Stomach smooth muscle (tissue), 2 donors: ENCODE data around the gene CHRNB4.

Source experiments
- H3K27ac ChIP-seq: one replicate; pipeline ENCODE4 v1.7.0; 2013; ENCODE audit warnings: mild to moderate bottlenecking, low read length, inconsistent platforms
- H3K27me3 ChIP-seq, 2 donors: one replicate each; pipeline ENCODE4 v1.7.0; 2013; ENCODE audit warnings: low read length in 2 of 2; ENCODE audit not compliant: insufficient read depth in 2 of 2, control insufficient read depth in 1 of 2
- H3K36me3 ChIP-seq, 2 donors: one replicate each; pipeline ENCODE4 v1.7.0; 2013; ENCODE audit warnings: low read length in 2 of 2; ENCODE audit not compliant: control insufficient read depth in 2 of 2, insufficient read depth in 2 of 2
- H3K4me1 ChIP-seq: one replicate; pipeline ENCODE4 v1.7.0; 2013; ENCODE audit warnings: low read length; ENCODE audit not compliant: control insufficient read depth, insufficient read depth
- H3K4me3 ChIP-seq, 2 donors: one replicate each; pipeline ENCODE4 v1.7.0; 2013; ENCODE audit warnings: low read length in 2 of 2
- H3K9ac ChIP-seq, 2 donors: one replicate each; pipeline ENCODE4 v1.7.0; 2013; ENCODE audit warnings: low read length in 2 of 2, mild to moderate bottlenecking in 1 of 2
- H3K9me3 ChIP-seq, 2 donors: one replicate each; pipeline ENCODE4 v1.7.0; 2013; ENCODE audit warnings: low read length in 2 of 2; ENCODE audit not compliant: control insufficient read depth in 2 of 2
- donor health status: healthy.
- donor health status: Pancreatic carcinoma.

Gene CHRNB4

DNA sequence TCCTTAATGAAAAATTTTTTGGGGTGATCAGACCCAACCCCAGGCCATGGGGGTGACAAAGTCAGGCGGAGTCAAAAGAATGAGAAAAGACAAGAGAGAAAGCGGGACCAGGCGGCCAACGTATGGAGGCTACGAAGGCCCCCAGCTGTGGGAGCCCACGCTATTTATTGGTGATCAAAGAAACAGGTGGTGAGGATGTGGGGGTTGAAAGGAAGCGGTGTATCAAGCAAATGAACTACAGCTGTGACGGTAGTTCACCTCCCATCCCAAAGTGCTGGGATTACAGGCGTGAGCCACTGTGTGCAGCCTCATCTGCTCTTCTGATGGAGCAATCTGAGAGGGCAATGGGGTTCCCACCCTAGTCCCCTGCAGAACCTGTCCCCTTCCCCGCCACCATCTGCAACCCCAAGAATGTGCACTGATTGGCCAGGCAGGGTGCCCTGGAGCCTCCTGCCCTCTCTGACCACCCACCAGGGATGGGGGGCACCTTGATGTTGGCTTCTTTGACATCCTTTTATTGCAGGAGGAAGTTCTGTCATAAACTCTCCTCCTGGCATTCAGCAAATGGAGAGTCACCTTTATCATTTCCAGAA lies 19.1 kb downstream of the CHRNB4 start:
- peaks cover 27% of the 10 kb centered on the region for H3K4me1 ChIP-seq
- H3K36me3 ChIP-seq = peaks cover 0 to 3% of the 10 kb centered on the region in 2 donors
- H3K4me3 ChIP-seq = no peak overlapping the region
- H3K27ac ChIP-seq = no peak overlapping the region
- H3K9ac ChIP-seq = no peak overlapping the region
- no peaks in the 10 kb centered on the region for H3K9me3 ChIP-seq
- H3K27me3 ChIP-seq = peaks cover 2 to 6% of the 10 kb centered on the region in 2 donors

DNA sequence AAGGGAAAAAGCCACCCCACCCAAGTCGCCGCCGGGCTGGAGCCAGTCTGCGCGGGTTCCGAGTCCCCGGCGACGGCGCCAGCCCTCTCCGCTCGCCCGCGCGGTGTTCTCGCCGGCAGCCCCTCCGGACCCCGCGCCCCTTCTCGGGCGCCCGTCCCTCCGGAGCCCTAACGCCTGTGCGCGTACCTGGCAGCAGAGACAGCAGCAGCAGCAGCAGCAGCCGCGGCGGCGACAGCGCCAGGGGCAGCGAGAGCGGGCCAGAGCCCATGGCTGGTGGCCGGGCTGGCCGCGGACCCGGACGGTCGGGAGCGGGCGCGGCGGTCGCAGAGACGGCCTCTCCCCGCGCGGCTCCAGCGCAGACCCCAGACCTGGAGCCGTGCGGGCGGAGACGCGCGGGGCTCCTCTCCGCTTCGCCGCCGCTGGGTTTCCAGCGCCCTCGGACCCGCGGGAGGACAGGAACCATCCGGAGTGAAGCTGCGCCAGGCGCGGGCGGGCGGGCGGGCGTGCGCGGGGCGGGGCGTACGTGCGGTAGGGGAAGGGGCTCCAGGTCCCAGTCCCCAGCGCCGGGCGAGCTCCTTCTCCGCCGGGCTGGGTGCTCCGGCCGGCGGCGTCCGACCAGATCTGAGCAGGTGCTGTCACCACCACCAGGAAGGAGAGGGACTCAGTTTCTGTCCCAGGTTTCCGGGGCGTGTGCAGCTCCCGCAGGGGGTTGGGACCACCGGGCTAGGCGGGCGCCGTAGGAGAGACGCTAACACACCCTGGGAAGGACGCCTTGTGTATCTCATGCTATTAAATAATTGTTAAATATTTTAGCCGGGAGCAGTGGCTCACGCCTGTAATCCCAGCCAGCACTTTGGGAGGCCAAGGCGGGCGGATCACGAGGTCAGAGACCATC lies 20.2 kb downstream of the CHRNB4 start, which contains the start of gene CHRNA3:
Gene CHRNA3 (minus strand): TSS at position 470 of the 895 bp plus-strand sequence. CDS start 202 bp downstream, at position 268.
- Histone ChIP-seq H3K4me3 (peak within 1 kb of the TSS; percentile 64 to 73), H3K36me3 (peaks cover 0 to 3% of the 10 kb centered on the region in 2 donors), H3K9ac (peak within 1 kb of the TSS; percentile 21 to 46), H3K4me1 (peaks cover 27% of the 10 kb centered on the region), H3K9me3 (no peaks in the 10 kb centered on the region), H3K27me3 (peaks cover 2 to 4% of the 10 kb centered on the region in 2 donors), H3K27ac (peak within 1 kb of the TSS; percentile 74)

DNA sequence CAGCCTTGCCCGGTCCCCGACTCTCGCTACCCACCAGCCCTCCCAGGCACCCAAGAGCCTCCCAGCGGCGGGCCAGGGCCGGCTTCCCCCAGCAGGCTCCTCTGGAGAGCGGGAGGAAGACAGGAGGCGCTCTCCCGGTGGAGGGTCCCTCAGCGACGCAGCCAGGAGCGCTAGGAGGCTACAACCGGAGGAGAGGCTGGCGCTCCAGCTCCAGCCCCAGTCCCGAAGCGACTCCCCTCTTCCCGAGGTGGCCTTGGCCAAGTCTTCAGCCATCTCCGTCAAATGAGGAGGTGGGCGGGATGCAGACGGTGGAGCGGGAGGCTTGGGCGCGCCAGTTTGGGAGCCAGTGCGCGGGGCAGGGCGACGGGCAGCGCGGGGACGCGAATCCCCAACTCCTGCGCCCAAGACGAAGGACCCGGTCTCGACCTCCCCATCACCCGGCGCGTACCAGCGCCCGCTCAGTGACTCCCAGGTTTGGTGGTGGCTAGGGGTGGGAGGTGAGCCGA lies 20.9 kb downstream of the CHRNB4 start:
- peak overlapping the region; percentile 74 for H3K27ac ChIP-seq

DNA sequence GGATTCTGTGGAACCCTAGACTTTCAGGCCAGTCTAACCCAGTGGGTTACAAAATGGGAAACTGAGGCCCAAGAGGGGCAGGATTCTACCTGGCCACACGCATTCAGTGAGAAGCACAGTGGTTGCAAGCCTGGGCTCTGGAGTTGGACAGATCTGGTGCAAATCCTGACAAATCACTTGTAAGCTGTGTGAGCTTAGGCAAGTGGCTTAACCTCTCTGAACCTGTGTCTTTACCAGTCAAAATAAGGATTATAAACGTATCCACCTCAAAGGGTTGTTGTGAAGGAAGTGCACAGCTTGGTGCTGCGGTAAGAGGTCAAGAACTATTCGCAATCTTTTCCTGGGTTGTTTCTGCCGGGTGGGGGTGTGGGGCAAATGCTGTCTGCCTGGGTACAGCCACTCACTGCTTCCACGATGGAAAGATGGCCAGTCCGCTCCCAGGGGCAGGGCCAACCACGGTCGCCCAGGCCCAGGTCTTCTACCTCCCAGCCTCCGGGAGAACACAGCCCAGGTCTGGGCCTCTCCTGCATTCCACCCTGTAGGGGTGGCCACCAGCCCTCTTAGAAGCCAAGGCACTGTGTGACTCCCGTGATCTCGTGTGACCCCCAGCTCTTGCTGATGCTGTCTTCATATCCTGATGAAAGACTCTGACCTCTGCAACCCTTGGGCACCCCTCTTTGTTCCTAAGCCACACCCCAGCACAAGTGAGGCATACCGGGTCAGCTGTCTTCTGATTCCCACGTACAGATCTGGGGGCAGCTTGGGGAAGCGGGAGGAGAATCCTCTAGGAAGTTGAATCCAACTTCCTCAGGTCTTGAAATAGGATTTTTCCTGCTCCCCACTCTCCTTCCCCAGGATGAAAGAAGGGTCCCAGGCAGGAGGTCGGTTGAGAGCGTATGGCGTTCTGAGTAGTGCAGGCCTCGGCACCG lies 21.7 kb downstream of the CHRNB4 start:
- peaks cover 0 to 3% of the 10 kb centered on the region in 2 donors for H3K36me3 ChIP-seq
- H3K27ac ChIP-seq = peak overlapping the region; percentile 74
- H3K9me3 ChIP-seq = no peaks in the 10 kb centered on the region
- peak overlapping the region; percentile 64 to 73 for H3K4me3 ChIP-seq
- peak overlapping the region; percentile 21 to 46 for H3K9ac ChIP-seq
- peaks cover 2 to 4% of the 10 kb centered on the region in 2 donors for H3K27me3 ChIP-seq
- H3K4me1 ChIP-seq = peaks cover 25% of the 10 kb centered on the region

More for the DNA sequence above, 20.9 kb downstream of the CHRNB4 start:
- Histone ChIP-seq H3K4me1 (peaks cover 27% of the 10 kb centered on the region), H3K27me3 (peaks cover 2 to 4% of the 10 kb centered on the region in 2 donors), H3K36me3 (peaks cover 0 to 3% of the 10 kb centered on the region in 2 donors), H3K4me3 (peak overlapping the region; percentile 64 to 73), H3K9me3 (no peaks in the 10 kb centered on the region), H3K9ac (peak overlapping the region; percentile 21 to 46)

DNA sequence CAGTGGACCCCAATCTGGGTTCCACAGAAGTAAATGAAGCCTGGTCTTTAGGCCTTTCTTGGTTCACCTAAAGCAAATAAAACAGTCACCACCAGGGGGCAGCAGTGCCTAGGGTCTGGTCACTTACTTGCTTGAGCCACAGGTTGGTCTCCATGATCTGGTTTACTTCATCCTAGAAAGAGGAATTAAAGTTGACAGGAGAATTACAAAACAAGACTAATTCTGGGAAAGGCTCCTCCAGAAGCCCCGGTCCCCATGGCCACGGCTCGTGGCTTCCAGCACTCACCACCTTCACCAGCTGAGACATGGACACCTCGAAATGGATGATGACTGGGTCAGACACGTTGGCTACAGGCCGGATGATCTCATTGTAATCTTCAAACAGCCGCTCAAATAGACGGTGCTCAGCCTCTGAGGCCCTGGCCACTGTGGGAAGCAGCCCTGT lies 22.5 kb downstream of the CHRNB4 start:
- H3K27ac ChIP-seq = peak overlapping the region; percentile 74
- H3K9me3 ChIP-seq = no peaks in the 10 kb centered on the region
- H3K27me3 ChIP-seq = peaks cover 2 to 4% of the 10 kb centered on the region in 2 donors
- peaks cover 25% of the 10 kb centered on the region for H3K4me1 ChIP-seq
- H3K36me3 ChIP-seq = peaks cover 0 to 3% of the 10 kb centered on the region in 2 donors
- H3K9ac ChIP-seq = peak overlapping the region in 1 of 2 donors; percentile 21
- H3K4me3 ChIP-seq = peak overlapping the region in 1 of 2 donors; percentile 73

DNA sequence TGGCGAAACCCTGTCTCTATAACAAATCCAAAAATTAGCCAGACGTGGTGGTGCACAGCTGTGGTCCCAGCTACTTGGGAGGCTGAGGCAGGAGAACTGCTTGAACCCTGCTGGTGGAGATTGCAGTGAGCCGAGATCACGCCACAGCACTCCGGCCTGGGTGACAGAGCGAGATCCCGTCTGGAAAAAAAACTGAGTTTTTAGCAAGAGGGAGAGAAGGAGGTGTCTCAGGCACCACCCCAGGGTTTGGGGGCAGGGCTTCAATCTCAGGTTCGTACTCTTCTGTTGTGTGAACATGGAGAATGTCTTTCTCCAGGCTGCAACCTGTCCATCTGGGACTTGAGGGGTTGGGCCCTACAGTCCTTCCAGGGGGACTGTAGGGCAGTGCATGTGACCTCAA lies 22.9 kb downstream of the CHRNB4 start:
- peaks cover 25% of the 10 kb centered on the region for H3K4me1 ChIP-seq
- no peak overlapping the region for H3K27ac ChIP-seq
- H3K36me3 ChIP-seq = peaks cover 0 to 3% of the 10 kb centered on the region in 2 donors
- no peak overlapping the region for H3K4me3 ChIP-seq
- no peaks in the 10 kb centered on the region for H3K9me3 ChIP-seq
- H3K9ac ChIP-seq = no peak overlapping the region
- peaks cover 2 to 4% of the 10 kb centered on the region in 2 donors for H3K27me3 ChIP-seq

DNA sequence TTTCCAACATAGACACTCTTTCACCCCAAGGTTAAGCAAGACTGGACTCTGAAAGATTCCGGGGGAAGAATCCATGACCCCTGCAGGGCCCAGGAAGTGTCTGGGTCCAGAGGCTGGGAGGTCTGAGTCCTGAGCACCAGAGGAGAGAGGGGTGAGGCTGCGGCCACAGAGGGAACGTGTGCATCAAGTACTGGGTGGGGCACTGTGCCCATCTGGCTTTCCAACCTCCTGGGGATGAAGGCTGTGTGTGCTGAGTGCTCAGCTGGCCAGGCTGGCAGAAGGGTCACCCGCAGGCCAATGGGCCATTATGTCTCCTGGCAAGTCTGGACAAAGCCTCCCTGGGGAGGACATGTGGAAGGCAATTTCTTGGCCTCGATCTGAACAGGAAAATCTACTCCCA lies 23.5 kb downstream of the CHRNB4 start:
- peaks cover 25% of the 10 kb centered on the region for H3K4me1 ChIP-seq
- peaks cover 2 to 4% of the 10 kb centered on the region in 2 donors for H3K27me3 ChIP-seq
- no peak overlapping the region for H3K4me3 ChIP-seq
- no peak overlapping the region for H3K27ac ChIP-seq
- H3K9me3 ChIP-seq = no peaks in the 10 kb centered on the region
- no peak overlapping the region for H3K9ac ChIP-seq
- peaks cover 0 to 3% of the 10 kb centered on the region in 2 donors for H3K36me3 ChIP-seq

DNA sequence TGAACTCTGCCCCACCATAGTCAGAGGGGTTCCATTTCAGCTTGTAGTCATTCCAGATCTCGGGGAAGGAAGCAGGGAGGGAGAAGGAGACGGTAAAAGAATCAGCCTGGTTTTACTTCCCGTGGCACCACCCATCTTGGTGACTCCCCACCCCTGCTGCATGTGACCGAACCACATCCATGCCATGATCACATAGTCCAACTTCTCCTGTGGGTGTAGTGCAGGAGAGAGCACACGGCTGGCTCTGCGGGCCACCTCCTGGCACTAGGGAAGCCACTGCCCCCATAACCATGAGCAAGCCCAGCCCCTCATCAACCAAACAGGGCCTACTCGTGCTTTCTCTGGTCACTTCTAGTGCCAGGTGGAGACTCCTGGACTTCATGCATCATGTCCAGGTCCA lies 23.9 kb downstream of the CHRNB4 start:
- H3K27ac ChIP-seq = no peak overlapping the region
- peaks cover 2 to 4% of the 10 kb centered on the region in 2 donors for H3K27me3 ChIP-seq
- peaks cover 0 to 3% of the 10 kb centered on the region in 2 donors for H3K36me3 ChIP-seq
- H3K9ac ChIP-seq = no peak overlapping the region
- peaks cover 25% of the 10 kb centered on the region for H3K4me1 ChIP-seq
- no peaks in the 10 kb centered on the region for H3K9me3 ChIP-seq
- no peak overlapping the region for H3K4me3 ChIP-seq

DNA sequence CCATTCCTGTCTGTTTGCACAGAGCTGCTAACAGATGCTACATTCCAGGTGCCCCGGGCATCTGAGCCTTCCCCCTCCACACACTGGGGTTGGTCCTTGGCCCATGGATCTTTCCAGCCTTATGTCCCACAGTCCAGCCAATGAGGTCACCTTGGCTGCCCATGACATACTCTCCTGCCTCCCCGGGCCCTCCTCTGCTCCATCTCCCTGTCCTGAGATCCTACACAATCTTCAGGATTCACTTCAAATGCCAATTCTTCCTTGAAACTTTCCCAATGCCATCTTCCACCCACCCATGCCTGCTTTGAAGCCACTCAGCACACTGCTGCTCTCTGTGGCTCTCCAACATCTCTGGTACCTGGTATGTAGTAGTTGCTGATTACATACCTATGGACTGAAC lies 24.5 kb downstream of the CHRNB4 start:
- Histone ChIP-seq H3K9me3 (no peaks in the 10 kb centered on the region), H3K4me1 (peaks cover 25% of the 10 kb centered on the region), H3K27me3 (peaks cover 2 to 4% of the 10 kb centered on the region in 2 donors), H3K4me3 (no peak overlapping the region), H3K9ac (no peak overlapping the region), H3K36me3 (peaks cover 0 to 3% of the 10 kb centered on the region in 2 donors), H3K27ac (no peak overlapping the region)

DNA sequence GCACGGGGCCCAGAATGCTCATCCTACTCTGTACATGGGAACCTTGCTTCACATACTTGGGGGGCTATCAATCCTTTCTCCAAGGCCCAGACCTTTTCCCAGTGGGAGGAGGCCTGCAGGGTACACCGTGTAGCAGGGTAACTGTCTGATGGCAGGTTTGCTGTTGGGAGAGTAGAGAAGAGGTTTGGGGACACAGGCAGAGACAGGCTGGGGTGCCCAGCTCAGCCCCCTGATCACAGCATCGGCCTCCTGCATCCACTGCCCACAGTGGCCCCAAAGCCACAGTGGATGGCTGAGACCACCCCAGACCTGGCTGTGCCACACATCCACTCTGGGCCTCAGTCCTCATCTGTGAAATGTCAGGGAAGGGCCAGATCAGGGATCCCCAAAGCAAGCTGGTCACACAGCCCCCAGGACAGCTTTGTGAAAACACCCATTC lies 25.8 kb downstream of the CHRNB4 start:
- Histone ChIP-seq H3K9me3 (no peaks in the 10 kb centered on the region), H3K4me1 (peaks cover 23% of the 10 kb centered on the region), H3K27me3 (peaks cover 2 to 4% of the 10 kb centered on the region in 2 donors), H3K9ac (no peak overlapping the region), H3K27ac (no peak overlapping the region), H3K36me3 (peaks cover 0 to 3% of the 10 kb centered on the region in 2 donors), H3K4me3 (no peak overlapping the region)
